Measurements from ENCODE around the gene OXT. TPM values are rescaled to one million over a fixed set of nuclear protein-coding genes. Genes with fewer than 3 reads are reported as not detected.
A peak's percentile ranks its signal among the peaks of the same experiment; 100 is the strongest.

Gene OXT
- total RNA-seq, 1 donor from 2014 or later: not detected

- peaks cover 37% of the 10 kb centered on the region for H3K36me3 ChIP-seq
- peak overlapping the region; percentile 11 for H3K4me3 ChIP-seq
- no peak for DNase-seq
- no peaks in the 10 kb centered on the region for H3K9me3 ChIP-seq (replicated peaks)
- intact Hi-C loops (cut with micrococcal nuclease): no loop called here
- peaks cover 39% of the 10 kb centered on the region for H3K4me1 ChIP-seq
- H3K27me3 ChIP-seq (ENCODE audit: low read depth): no peaks in the 10 kb centered on the region
- peak overlapping the region; percentile 96 for H3K27ac ChIP-seq (replicated peaks)
- TF ChIP-seq, protein P1, sequence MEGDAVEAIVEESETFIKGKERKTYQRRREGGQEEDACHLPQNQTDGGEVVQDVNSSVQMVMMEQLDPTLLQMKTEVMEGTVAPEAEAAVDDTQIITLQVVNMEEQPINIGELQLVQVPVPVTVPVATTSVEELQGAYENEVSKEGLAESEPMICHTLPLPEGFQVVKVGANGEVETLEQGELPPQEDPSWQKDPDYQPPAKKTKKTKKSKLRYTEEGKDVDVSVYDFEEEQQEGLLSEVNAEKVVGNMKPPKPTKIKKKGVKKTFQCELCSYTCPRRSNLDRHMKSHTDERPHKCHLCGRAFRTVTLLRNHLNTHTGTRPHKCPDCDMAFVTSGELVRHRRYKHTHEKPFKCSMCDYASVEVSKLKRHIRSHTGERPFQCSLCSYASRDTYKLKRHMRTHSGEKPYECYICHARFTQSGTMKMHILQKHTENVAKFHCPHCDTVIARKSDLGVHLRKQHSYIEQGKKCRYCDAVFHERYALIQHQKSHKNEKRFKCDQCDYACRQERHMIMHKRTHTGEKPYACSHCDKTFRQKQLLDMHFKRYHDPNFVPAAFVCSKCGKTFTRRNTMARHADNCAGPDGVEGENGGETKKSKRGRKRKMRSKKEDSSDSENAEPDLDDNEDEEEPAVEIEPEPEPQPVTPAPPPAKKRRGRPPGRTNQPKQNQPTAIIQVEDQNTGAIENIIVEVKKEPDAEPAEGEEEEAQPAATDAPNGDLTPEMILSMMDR (IDR thresholded peaks at IDR 0.05; ENCODE audit: borderline replicate concordance): no peak
These were observed 29.5 kb upstream of the OXT start for GRCh38 chr20:3041854-3042409.

DNA sequence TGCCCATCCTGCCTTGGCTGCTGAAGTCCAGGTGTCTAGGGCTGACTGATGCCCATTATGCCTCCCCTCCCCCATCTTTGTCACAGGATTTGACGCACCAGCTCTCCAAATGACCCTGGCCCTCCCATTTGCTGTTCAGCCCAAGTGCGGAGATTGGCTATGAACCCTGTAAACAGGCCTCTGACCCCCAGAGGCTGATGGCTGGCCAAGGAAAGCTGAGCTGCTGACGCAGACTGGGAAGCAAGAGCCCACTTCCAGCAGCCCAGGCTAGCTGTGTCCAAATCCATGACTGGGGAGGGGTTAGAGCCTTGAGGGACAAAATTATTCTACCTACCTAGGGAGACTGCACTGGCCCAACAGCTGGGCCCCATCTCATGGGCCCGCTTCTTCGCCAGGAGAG lies 28.8 kb upstream of the OXT start:
- intact Hi-C loops (cut with micrococcal nuclease): no loop called here
- no peak overlapping the region for H3K4me3 ChIP-seq
- peak; percentile 62 for DNase-seq

GRCh38 chr20:3043322-3043721 lies 28.1 kb upstream of the OXT start, which contains the start of gene GNRH2:
Gene GNRH2 (plus strand): TSS chr20:3043622. CDS start chr20:3044415, 793 bp downstream.
- peaks cover 30% of the 10 kb centered on the region for H3K36me3 ChIP-seq
- H3K4me1 ChIP-seq: peaks cover 49% of the 10 kb centered on the region
- intact Hi-C loops (cut with micrococcal nuclease): no loop called here
- no peak for DNase-seq
- TF ChIP-seq, protein P1 (IDR thresholded peaks at IDR 0.05; ENCODE audit: borderline replicate concordance): no peak
- no peaks in the 10 kb centered on the region for H3K27me3 ChIP-seq (ENCODE audit: low read depth)
- peak within 1 kb of the TSS; percentile 96 for H3K27ac ChIP-seq (replicated peaks)
- no peak within 1 kb of the TSS for H3K4me3 ChIP-seq
- H3K9me3 ChIP-seq (replicated peaks): no peaks in the 10 kb centered on the region

More for the DNA sequence above, 28.8 kb upstream of the OXT start:
- Histone ChIP-seq H3K27me3 (ENCODE audit: low read depth) (no peaks in the 10 kb centered on the region), H3K27ac (replicated peaks) (peak overlapping the region; percentile 96), H3K9me3 (replicated peaks) (no peaks in the 10 kb centered on the region), H3K4me1 (peaks cover 46% of the 10 kb centered on the region), H3K36me3 (peaks cover 30% of the 10 kb centered on the region)
- TF ChIP-seq, protein P1 (IDR thresholded peaks at IDR 0.05; ENCODE audit: borderline replicate concordance): no peak

GRCh38 chr20:3044336-3044965 lies 27.0 kb upstream of the OXT start:
- TF ChIP-seq, protein P1 (IDR thresholded peaks at IDR 0.05; ENCODE audit: borderline replicate concordance): no peak
- Histone ChIP-seq H3K27ac (replicated peaks) (peak overlapping the region; percentile 96), H3K27me3 (ENCODE audit: low read depth) (no peaks in the 10 kb centered on the region), H3K9me3 (replicated peaks) (no peaks in the 10 kb centered on the region), H3K4me3 (peak overlapping the region; percentile 87), H3K4me1 (peaks cover 49% of the 10 kb centered on the region), H3K36me3 (peaks cover 30% of the 10 kb centered on the region)
- no peak for DNase-seq
- intact Hi-C loops (cut with micrococcal nuclease): no loop called here

GRCh38 chr20:3045042-3045815 lies 26.2 kb upstream of the OXT start:
- H3K4me1 ChIP-seq: peaks cover 49% of the 10 kb centered on the region
- intact Hi-C loops (cut with micrococcal nuclease): no loop called here
- H3K9me3 ChIP-seq (replicated peaks): no peaks in the 10 kb centered on the region
- H3K27ac ChIP-seq (replicated peaks): peak overlapping the region; percentile 96
- peak overlapping the region; percentile 87 for H3K4me3 ChIP-seq
- H3K27me3 ChIP-seq (ENCODE audit: low read depth): no peaks in the 10 kb centered on the region
- peaks cover 29% of the 10 kb centered on the region for H3K36me3 ChIP-seq
- TF ChIP-seq, protein P1 (IDR thresholded peaks at IDR 0.05; ENCODE audit: borderline replicate concordance): no peak
- DNase-seq: peak; percentile 81

All from left ventricle myocardium inferior (tissue), 1 donor.